ENCODE measurements around the gene NDRG2.

Gene NDRG2

GRCh38 chr14:21034707-21035106 is 9.8 kb upstream of the NDRG2 start, which contains the start of gene RNASE13:
Gene RNASE13, minus strand, starts transcription at chr14:21034807. Its CDS starts 519 bp downstream, at chr14:21034288.
- no peak for DNase-seq (ENCODE audit: low read depth in 2 of 2)

GRCh38 chr14:21033133-21033698 is 8.4 kb upstream of the NDRG2 start:
- no peak for DNase-seq (ENCODE audit: low read depth in 2 of 2)

- DNase-seq (ENCODE audit: low read depth in 2 of 2) = no peak
Measured at GRCh38 chr14:21032326-21033132, 7.7 kb upstream of the NDRG2 start.

GRCh38 chr14:21030531-21030930 is 5.7 kb upstream of the NDRG2 start:
- no peak for DNase-seq (ENCODE audit: low read depth in 2 of 2)

GRCh38 chr14:21029917-21030316 is 5.1 kb upstream of the NDRG2 start, which contains the start of gene TPPP2:
Gene TPPP2, plus strand, starts transcription at chr14:21030217. Its CDS starts 365 bp downstream, at chr14:21030582.
- DNase-seq (ENCODE audit: low read depth in 2 of 2) = no peak

- no peak for DNase-seq (ENCODE audit: low read depth in 2 of 2)
Measured at GRCh38 chr14:21026988-21027315, 2.1 kb upstream of the NDRG2 start.

- no peak for DNase-seq (ENCODE audit: low read depth in 2 of 2)
Measured at GRCh38 chr14:21026274-21026987, 1.6 kb upstream of the NDRG2 start.

GRCh38 chr14:21025371-21026273 is 761 bp upstream of the NDRG2 start:
- no peak for DNase-seq (ENCODE audit: low read depth in 2 of 2)

- DNase-seq (ENCODE audit: low read depth in 2 of 2) = no peak
Measured at GRCh38 chr14:21023817-21024584, 860 bp downstream of the NDRG2 start.

- no peak for DNase-seq (ENCODE audit: low read depth in 2 of 2)
Measured at GRCh38 chr14:21023174-21023573, 1.7 kb downstream of the NDRG2 start.

GRCh38 chr14:21022686-21023085 is 2.2 kb downstream of the NDRG2 start:
- no peak for DNase-seq (ENCODE audit: low read depth in 2 of 2)

- no peak for DNase-seq (ENCODE audit: low read depth in 2 of 2)
Measured at GRCh38 chr14:21020977-21021545, 3.8 kb downstream of the NDRG2 start.

- no peak for DNase-seq (ENCODE audit: low read depth in 2 of 2)
Measured at GRCh38 chr14:21019366-21019765, 5.5 kb downstream of the NDRG2 start.

GRCh38 chr14:21018781-21019180 is 6.1 kb downstream of the NDRG2 start:
- no peak for DNase-seq (ENCODE audit: low read depth in 2 of 2)

GRCh38 chr14:21018286-21018685 is 6.6 kb downstream of the NDRG2 start:
- DNase-seq (ENCODE audit: low read depth in 2 of 2) = no peak

- no peak for DNase-seq (ENCODE audit: low read depth in 2 of 2)
Measured at GRCh38 chr14:21017528-21018245, 7.2 kb downstream of the NDRG2 start.

- no peak for DNase-seq (ENCODE audit: low read depth in 2 of 2)
Measured at GRCh38 chr14:21016413-21017190, 8.3 kb downstream of the NDRG2 start.

GRCh38 chr14:21015312-21015711 is 9.5 kb downstream of the NDRG2 start:
- DNase-seq (ENCODE audit: low read depth in 2 of 2) = no peak

- DNase-seq (ENCODE audit: low read depth in 2 of 2) = peak; percentile 59 to 73
Measured at GRCh38 chr14:21014761-21015190, 10.1 kb downstream of the NDRG2 start.

Data from stimulated activated CD8-positive, alpha-beta memory T cell treated with anti-CD3 and anti-CD28 coated beads, Interleukin-2, amount 100 ng/mL, for 1 hour (primary cell).